Measurements from ENCODE around the gene TAF1B. TPM values are rescaled to one million over a fixed set of nuclear protein-coding genes. Genes with fewer than 3 reads are reported as not detected.

The TAF1B gene
- total RNA-seq, 2 donors from 2014 or later = 4.0 to 6.1 TPM

- Histone ChIP-seq H3K4me3 (no peak overlapping the region), H3K27ac (no peak overlapping the region), H3K36me3 (no peaks in the 10 kb centered on the region), H3K27me3 (no peaks in the 10 kb centered on the region), H3K9me3 (no peaks in the 10 kb centered on the region), H3K4me1 (peaks cover 0 to 21% of the 10 kb centered on the region in 2 donors)
- DNase-seq (ENCODE audit: low spot score) = no peak
- TF ChIP-seq CTCF (IDR thresholded peaks at IDR 0.05) = no peak
These were observed 32.1 kb upstream of the TAF1B start for GRCh38 chr2:9811216-9811615.

GRCh38 chr2:9811679-9812511 lies 31.4 kb upstream of the TAF1B start:
- DNase-seq (ENCODE audit: low spot score) = no peak
- Histone ChIP-seq H3K4me3 (no peak overlapping the region), H3K4me1 (peaks cover 0 to 21% of the 10 kb centered on the region in 2 donors), H3K36me3 (no peaks in the 10 kb centered on the region), H3K27ac (no peak overlapping the region), H3K9me3 (no peaks in the 10 kb centered on the region), H3K27me3 (no peaks in the 10 kb centered on the region)
- no peak for TF ChIP-seq CTCF (IDR thresholded peaks at IDR 0.05)

GRCh38 chr2:9812945-9813311 lies 30.3 kb upstream of the TAF1B start:
- no peak for TF ChIP-seq CTCF (IDR thresholded peaks at IDR 0.05)
- no peak for DNase-seq (ENCODE audit: low spot score)
- H3K36me3 ChIP-seq = no peaks in the 10 kb centered on the region

GRCh38 chr2:9813312-9814128 lies 29.8 kb upstream of the TAF1B start:
- H3K4me3 ChIP-seq = peak overlapping the region in 1 of 2 donors; percentile 27
- no peak overlapping the region for H3K27ac ChIP-seq
- DNase-seq (ENCODE audit: low spot score) = peak; percentile 77

More at GRCh38 chr2:9812945-9813311, 30.3 kb upstream of the TAF1B start:
- Histone ChIP-seq H3K27ac (no peak overlapping the region), H3K27me3 (no peaks in the 10 kb centered on the region), H3K4me1 (peaks cover 0 to 21% of the 10 kb centered on the region in 2 donors), H3K9me3 (no peaks in the 10 kb centered on the region), H3K4me3 (no peak overlapping the region)

More at GRCh38 chr2:9813312-9814128, 29.8 kb upstream of the TAF1B start:
- Histone ChIP-seq H3K27me3 (no peaks in the 10 kb centered on the region), H3K4me1 (peaks cover 0 to 21% of the 10 kb centered on the region in 2 donors), H3K36me3 (no peaks in the 10 kb centered on the region), H3K9me3 (no peaks in the 10 kb centered on the region)
- peak; percentile 82 to 95 for TF ChIP-seq CTCF (IDR thresholded peaks at IDR 0.05)

All from right atrium auricular region (tissue), 2 donors.